GM21786 (cell line): ENCODE results near the gene ULBP3.
"Not testable (repeated sequence)": the region's sequence is repeated elsewhere in the genome, so short reads cannot be mapped to it uniquely, and the experiment has no call there.

Source experiments
- ATAC-seq: cut with Tn5 transposase; IDR thresholded peaks from one replicate; pipeline ENCODE4 v1.9.1; 2021; ENCODE audit not compliant: unreplicated experiment

Gene ULBP3

GRCh38 chr6:150076196-150076893, 7.4 kb upstream of the ULBP3 start:
- ATAC-seq = no peak

GRCh38 chr6:150075034-150075421, 6.1 kb upstream of the ULBP3 start:
- ATAC-seq = no peak

GRCh38 chr6:150074396-150075033, 5.6 kb upstream of the ULBP3 start:
- ATAC-seq = not testable (repeated sequence)

GRCh38 chr6:150072201-150072600, 3.3 kb upstream of the ULBP3 start:
- ATAC-seq = no peak

GRCh38 chr6:150070236-150070818, 1.4 kb upstream of the ULBP3 start:
- ATAC-seq = no peak

GRCh38 chr6:150069706-150070105, 785 bp upstream of the ULBP3 start:
- no peak for ATAC-seq

- no peak for ATAC-seq
Measured at GRCh38 chr6:150068151-150068550, 770 bp downstream of the ULBP3 start.

- no peak for ATAC-seq
Measured at GRCh38 chr6:150065083-150065482, 3.8 kb downstream of the ULBP3 start.

GRCh38 chr6:150063640-150064039, 5.3 kb downstream of the ULBP3 start:
- no peak for ATAC-seq

GRCh38 chr6:150059973-150060372, 8.9 kb downstream of the ULBP3 start:
- ATAC-seq = not testable (repeated sequence)

GRCh38 chr6:150058986-150059385, 9.9 kb downstream of the ULBP3 start:
- no peak for ATAC-seq

GRCh38 chr6:150058231-150058792, 10.6 kb downstream of the ULBP3 start:
- no peak for ATAC-seq

- no peak for ATAC-seq
Measured at GRCh38 chr6:150057501-150057951, 11.4 kb downstream of the ULBP3 start.

- ATAC-seq = no peak
Measured at GRCh38 chr6:150056916-150057315, 12.0 kb downstream of the ULBP3 start.

GRCh38 chr6:150056156-150056555, 12.8 kb downstream of the ULBP3 start:
- ATAC-seq = no peak

GRCh38 chr6:150055131-150055530, 13.8 kb downstream of the ULBP3 start:
- ATAC-seq = no peak

- ATAC-seq = no peak
Measured at GRCh38 chr6:150053450-150053849, 15.5 kb downstream of the ULBP3 start.

GRCh38 chr6:150050846-150051245, 18.1 kb downstream of the ULBP3 start:
- no peak for ATAC-seq

GRCh38 chr6:150048099-150048498, 20.8 kb downstream of the ULBP3 start:
- no peak for ATAC-seq

- ATAC-seq = no peak
Measured at GRCh38 chr6:150046943-150047342, 22.0 kb downstream of the ULBP3 start.

- no peak for ATAC-seq
Measured at GRCh38 chr6:150044621-150045145, 24.2 kb downstream of the ULBP3 start.
